GM21515 (cell line): ENCODE data around the gene AAGAB.
"Not testable (repeated sequence)": the region's sequence is repeated elsewhere in the genome, so short reads cannot be mapped to it uniquely, and the experiment has no call there.

Experiments used
- ATAC-seq: cut with Tn5 transposase; IDR thresholded peaks from one replicate; pipeline ENCODE4 v1.9.1; 2021; ENCODE audit not compliant: unreplicated experiment

AAGAB gene

GRCh38 chr15:67154249-67154648 lies 100.2 kb downstream of the AAGAB start:
- no peak for ATAC-seq

DNA sequence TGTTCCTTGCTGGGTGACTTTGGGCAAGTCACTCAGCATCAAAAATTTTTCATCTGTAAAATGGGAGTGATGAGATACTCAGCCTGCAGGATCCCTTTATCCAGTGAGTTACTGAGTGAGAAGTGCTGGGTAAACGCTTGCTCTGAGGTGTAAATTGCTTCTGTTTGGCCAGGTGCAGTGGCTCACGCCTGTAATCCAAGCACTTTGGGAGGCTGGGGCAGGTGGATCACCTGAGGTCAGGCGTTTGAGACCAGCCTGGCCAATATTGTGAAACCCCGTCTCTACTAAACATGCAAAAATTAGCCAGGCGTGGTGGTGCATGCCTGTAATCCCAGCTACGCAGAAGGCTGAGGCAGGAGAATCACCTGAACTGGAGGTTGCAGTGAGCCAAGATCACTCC lies 101.4 kb downstream of the AAGAB start:
- not testable (repeated sequence) for ATAC-seq

DNA sequence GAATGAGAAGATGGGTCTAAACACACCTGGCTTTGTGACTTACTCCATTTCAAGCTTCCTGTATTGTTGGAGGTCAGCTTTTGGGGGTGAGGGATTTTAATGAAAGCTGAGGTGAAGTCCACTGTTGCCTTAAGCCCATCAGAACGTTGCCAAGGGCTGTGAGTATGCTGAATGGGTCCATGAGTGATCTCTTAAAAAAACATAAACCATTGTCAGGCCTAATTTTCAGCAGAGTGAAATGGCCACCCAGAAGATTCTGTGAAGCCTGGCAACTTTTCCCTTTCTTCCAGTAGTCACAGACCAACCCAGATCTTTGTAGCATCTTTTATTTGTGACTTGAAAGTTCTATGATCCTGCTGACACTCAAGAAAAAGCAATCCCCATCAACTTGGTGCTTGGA lies 102.0 kb downstream of the AAGAB start:
- ATAC-seq = no peak
